SK-N-SH (cell line): Measurements from ENCODE around the gene NFX1. TPM values are rescaled to one million over a fixed set of nuclear protein-coding genes. Genes with fewer than 3 reads are reported as not detected.

Source experiments
- CTCF ChIA-PET: fragments of 300-600, 350-600 bp; formaldehyde crosslinking; extraction: SDS; loops from one replicate; lab custom pipeline; 2021; lab: Yijun Ruan, JAX
- POLR2A ChIA-PET: fragments of 350-600 bp; sonication (Branson Sonifier 250); formaldehyde crosslinking; extraction: SDS; loops from one replicate; lab custom pipeline; 2020; ENCODE audit warnings: antibody characterized with exemption, inconsistent platforms; lab: Yijun Ruan, JAX
- DNase-seq: peaks from one replicate; pipeline ENCODE4 v3.0.0; 2012
- H2AFZ ChIP-seq: fragments of 200-600 bp; sonication (generic); 2 replicates; pipeline ENCODE4 v1.8.1; 2016; ENCODE audit warnings: antibody characterized with exemption, mild to moderate bottlenecking, low read depth
- H3F3A ChIP-seq: fragments of 200-600 bp; sonication (generic); replicated peaks from 2 replicates; pipeline ENCODE3; 2016; ENCODE audit warnings: antibody characterized with exemption, mild to moderate bottlenecking; ENCODE audit not compliant: insufficient read depth
- H3K27ac ChIP-seq, 2 experiments: fragments of 200-500 bp in 1 of 2; fragments of 200-600 bp in 1 of 2; sonication (Bioruptor generic) in 1 of 2; sonication (generic), shearing (Covaris generic) in 1 of 2; 2 replicates each; pipeline versions ENCODE4 v1.5.1 to v1.6.1; 2014 to 2016; ENCODE audit warnings: low read depth in 2 of 2, inconsistent platforms in 1 of 2, low read length in 1 of 2, mild to moderate bottlenecking in 1 of 2, mixed read lengths in 1 of 2
- H3K27me3 ChIP-seq: fragments of 200-600 bp; sonication (generic), shearing (Covaris generic); 2 replicates; pipeline ENCODE4 v1.6.1; 2016; ENCODE audit warnings: mixed run types; ENCODE audit not compliant: insufficient read depth
- H3K36me3 ChIP-seq, 2 experiments: fragments of 200-500 bp in 1 of 2; fragments of 200-600 bp in 1 of 2; sonication (Bioruptor generic) in 1 of 2; sonication (generic) in 1 of 2; replicated peaks in 1 of 2; 2 replicates each; pipeline versions ENCODE3 to v1.5.1; 2014 to 2016; ENCODE audit warnings: low read length in 1 of 2, mild to moderate bottlenecking in 1 of 2; ENCODE audit not compliant: insufficient read depth in 2 of 2, control insufficient read depth in 1 of 2
- H3K4me1 ChIP-seq, 2 experiments: fragments of 200-500 bp in 1 of 2; fragments of 200-600 bp in 1 of 2; sonication (Bioruptor generic) in 1 of 2; sonication (generic), shearing (Covaris generic) in 1 of 2; 2 replicates each; pipeline versions ENCODE4 v1.5.1 to v1.6.1; 2014 to 2016; ENCODE audit warnings: low read depth in 1 of 2, low read length in 1 of 2, mixed run types in 1 of 2; ENCODE audit not compliant: insufficient read depth in 2 of 2, control insufficient read depth in 1 of 2
- H3K4me2 ChIP-seq: fragments of 200-600 bp; sonication (generic), shearing (Covaris generic); 2 replicates; pipeline ENCODE4 v1.6.1; 2017; ENCODE audit warnings: mixed run types
- H3K4me3 ChIP-seq, 2 experiments: fragments of 200-500 bp in 1 of 2; fragments of 200-600 bp in 1 of 2; sonication (Bioruptor generic) in 1 of 2; sonication (generic), shearing (Covaris generic) in 1 of 2; 2 replicates each; pipeline versions ENCODE4 v1.5.1 to v1.8.1; 2014 to 2016; ENCODE audit warnings: low read depth in 2 of 2, inconsistent platforms in 1 of 2, low read length in 1 of 2, mild to moderate bottlenecking in 1 of 2, mixed read lengths in 1 of 2, moderate library complexity in 1 of 2
- H3K79me2 ChIP-seq: fragments of 200-600 bp; sonication (generic); 2 replicates; pipeline ENCODE4 v1.8.1; 2017; ENCODE audit warnings: mild to moderate bottlenecking; ENCODE audit not compliant: insufficient read depth
- H3K9ac ChIP-seq: fragments of 200-600 bp; sonication (generic); 2 replicates; pipeline ENCODE4 v1.6.1; 2017; ENCODE audit warnings: mixed run types
- H3K9me2 ChIP-seq: fragments of 200-600 bp; sonication (generic); 2 replicates; pipeline ENCODE4 v1.6.1; 2017; ENCODE audit warnings: mixed run types
- H3K9me3 ChIP-seq: fragments of 200-600 bp; sonication (generic); 2 replicates; pipeline ENCODE4 v1.6.1; 2017; ENCODE audit warnings: mixed run types, mild to moderate bottlenecking, moderate library complexity
- H4K20me1 ChIP-seq: fragments of 200-600 bp; sonication (generic); 2 replicates; pipeline ENCODE4 v1.6.1; 2017; ENCODE audit warnings: mild to moderate bottlenecking, mixed run types; ENCODE audit not compliant: insufficient read depth
- ELF1 ChIP-seq: IDR thresholded peaks from 2 replicates; pipeline ENCODE4 v1.4.0; 2012
- EP300 ChIP-seq, 2 experiments: IDR thresholded peaks; 2 replicates each; pipeline versions ENCODE4 v1.4.0 to v1.6.1; 2012; ENCODE audit warnings: borderline replicate concordance in 1 of 2, low read depth in 1 of 2, low read length in 1 of 2
- FOSL2 ChIP-seq: IDR thresholded peaks from 2 replicates; pipeline ENCODE4 v1.4.0; 2012; ENCODE audit warnings: low read depth, mild to moderate bottlenecking, moderate library complexity, borderline replicate concordance
- FOXM1 ChIP-seq: IDR thresholded peaks from 2 replicates; pipeline ENCODE4 v1.4.0; 2012; ENCODE audit warnings: low read depth, mild to moderate bottlenecking
- GABPA ChIP-seq: IDR thresholded peaks from 2 replicates; pipeline ENCODE4 v1.4.0; 2012; ENCODE audit warnings: low read depth, mild to moderate bottlenecking
- POLR2AphosphoS5 ChIP-seq: IDR thresholded peaks from 2 replicates; pipeline ENCODE4 v1.6.1; 2012; ENCODE audit warnings: low read depth, low read length
- REST ChIP-seq: IDR thresholded peaks from 2 replicates; pipeline ENCODE4 v1.6.1; 2012; ENCODE audit warnings: mild to moderate bottlenecking, low read depth, low read length, moderate library complexity
- RFX5 ChIP-seq: IDR thresholded peaks from 2 replicates; pipeline ENCODE4 v1.6.1; 2012; ENCODE audit warnings: mild to moderate bottlenecking, improper control_type of control experiment, low read length
- TEAD4 ChIP-seq: IDR thresholded peaks from 2 replicates; pipeline ENCODE4 v1.4.0; 2012; ENCODE audit warnings: mild to moderate bottlenecking, borderline replicate concordance; ENCODE audit not compliant: insufficient read depth
- WGBS: methylation state at CpG from one replicate; pipeline ENCODE4 v1.1.6; 2017; ENCODE audit warnings: low lambda C conversion rate; 5-methylcytosine and 5-hydroxymethylcytosine counted together
- polyA plus RNA-seq, 3 experiments: library from polyadenylated mRNA; depleted of rRNA; stranded (reverse); fragments of >200 nt; gene quantifications; 2 replicates each; pipeline ENCODE4 v1.2.3, GENCODE V29; 2012

Gene NFX1
- polyA plus RNA-seq, 1 of the 3 experiments (the other 2 are of a cell fraction), result 19.6 TPM

DNA sequence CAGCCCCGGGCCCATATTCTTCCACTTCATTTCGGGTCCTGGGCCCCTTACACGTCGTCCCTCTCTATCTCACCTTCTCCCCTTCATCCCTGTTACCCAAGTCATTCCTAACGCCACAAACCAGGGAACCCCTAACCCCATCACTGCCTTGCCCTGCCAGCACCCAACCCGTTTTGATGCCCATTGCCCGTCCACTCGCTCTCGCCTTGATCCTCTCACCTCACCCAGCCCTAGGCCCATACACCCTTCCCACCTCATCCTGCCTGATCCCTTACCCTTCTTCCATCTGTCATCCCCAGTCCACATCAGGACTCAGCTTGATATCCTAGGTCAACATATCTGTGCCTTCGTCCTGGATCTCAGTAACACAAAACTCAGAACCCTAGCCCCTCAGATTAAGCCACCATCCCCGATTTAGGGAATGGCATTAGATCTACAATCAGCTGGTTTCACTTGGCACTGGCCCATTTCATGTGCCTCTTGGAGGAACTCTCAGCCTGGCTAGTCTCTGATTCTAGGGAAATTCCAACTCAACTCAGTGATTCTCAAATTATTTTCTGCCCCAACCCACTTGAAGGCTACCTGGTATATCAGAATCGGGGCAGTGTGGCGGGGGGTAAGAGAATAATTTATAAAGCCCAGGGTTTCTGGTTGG, 25.0 kb upstream of the NFX1 start (continued):
- TF ChIP-seq REST, result no peak

- H3K27me3 ChIP-seq, result no peaks in the 10 kb centered on the region
- peaks cover 61% of the 10 kb centered on the region for H3K79me2 ChIP-seq
- POLR2A ChIA-PET, result no interaction called here
- TF ChIP-seq GABPA, result no peak
- no peak for TF ChIP-seq FOXM1
- TF ChIP-seq EP300 (IDR thresholded peaks at IDR 0.05; ENCODE audit: borderline replicate concordance in 1 of 2, low read depth in 1 of 2, low read length in 1 of 2), result no peak
- no peak for TF ChIP-seq ELF1
- TF ChIP-seq, all 33 proteins: peak for 0
- no peaks in the 10 kb centered on the region for H3K9me2 ChIP-seq
- no peaks in the 10 kb centered on the region for H4K20me1 ChIP-seq
- no peak overlapping the region for H3K4me2 ChIP-seq
- peaks cover 14% of the 10 kb centered on the region for H3F3A ChIP-seq
- H3K9ac ChIP-seq, result no peak overlapping the region
- DNase-seq, result no peak
- no peak overlapping the region for H2AFZ ChIP-seq
- H3K36me3 ChIP-seq, result peaks cover 50 to 53% of the 10 kb centered on the region in 2 experiments
- H3K27ac ChIP-seq, result no peak overlapping the region
- CTCF ChIA-PET, result no interaction called here
- H3K4me3 ChIP-seq, result no peak overlapping the region
- peaks cover 8 to 15% of the 10 kb centered on the region in 2 experiments; a peak in 3 of 4 replicates for H3K4me1 ChIP-seq
- no peaks in the 10 kb centered on the region for H3K9me3 ChIP-seq
These were observed 23.1 kb upstream of the NFX1 start for GRCh38 chr9:33267151-33267767.

- no peak for DNase-seq
- Histone ChIP-seq H3K36me3 (peaks cover 64 to 74% of the 10 kb centered on the region in 2 experiments), H3K4me1 (peaks cover 8 to 9% of the 10 kb centered on the region in 2 experiments; a peak in 3 of 4 replicates), H3K9ac (no peak overlapping the region), H3K9me3 (no peaks in the 10 kb centered on the region), H3K4me3 (no peak overlapping the region), H3K4me2 (no peak overlapping the region), H3F3A (peaks cover 18% of the 10 kb centered on the region), H3K79me2 (peaks cover 47% of the 10 kb centered on the region), H3K27me3 (no peaks in the 10 kb centered on the region), H4K20me1 (no peaks in the 10 kb centered on the region), H3K27ac (no peak overlapping the region), H3K9me2 (no peaks in the 10 kb centered on the region), H2AFZ (no peak overlapping the region)
- CTCF ChIA-PET, result no interaction called here
- TF ChIP-seq FOSL2, result no peak
- no peak for TF ChIP-seq RFX5
- no peak for TF ChIP-seq POLR2AphosphoS5
- no peak for TF ChIP-seq TEAD4
- WGBS, result 96% methylated on average over 3 of the region's 3 CpGs
- POLR2A ChIA-PET, result no interaction called here
These were observed 20.2 kb upstream of the NFX1 start for GRCh38 chr9:33270146-33270545.
